GM18517 (cell line): ENCODE results near the gene ABCA6.
A peak's percentile ranks its signal among the peaks of the same experiment; 100 is the strongest.

Experiments used
- ATAC-seq: cut with Tn5 transposase; IDR thresholded peaks from one replicate; pipeline ENCODE4 v1.9.1; 2021; ENCODE audit warnings: mild to moderate bottlenecking, moderate library complexity; ENCODE audit not compliant: unreplicated experiment

The ABCA6 gene

GRCh38 chr17:69143683-69144231 is 2.1 kb upstream of the ABCA6 start:
- ATAC-seq, result no peak

GRCh38 chr17:69143151-69143550 is 1.5 kb upstream of the ABCA6 start:
- no peak for ATAC-seq

- no peak for ATAC-seq
Measured at GRCh38 chr17:69142175-69142802, 594 bp upstream of the ABCA6 start.

- no peak for ATAC-seq
Measured at GRCh38 chr17:69134112-69134511, 7.6 kb downstream of the ABCA6 start.

- ATAC-seq, result no peak
Measured at GRCh38 chr17:69130627-69131296, 10.9 kb downstream of the ABCA6 start.

- ATAC-seq, result no peak
Measured at GRCh38 chr17:69123626-69124025, 18.1 kb downstream of the ABCA6 start.

GRCh38 chr17:69122065-69122464 is 19.6 kb downstream of the ABCA6 start:
- ATAC-seq, result no peak

GRCh38 chr17:69117855-69118784 is 23.6 kb downstream of the ABCA6 start:
- ATAC-seq, result peak; percentile 53

- ATAC-seq, result no peak
Measured at GRCh38 chr17:69111794-69112193, 29.9 kb downstream of the ABCA6 start.

- no peak for ATAC-seq
Measured at GRCh38 chr17:69105907-69106730, 35.6 kb downstream of the ABCA6 start.

GRCh38 chr17:69103557-69104233 is 38.0 kb downstream of the ABCA6 start:
- no peak for ATAC-seq

GRCh38 chr17:69098625-69099024 is 43.1 kb downstream of the ABCA6 start:
- no peak for ATAC-seq

GRCh38 chr17:69096541-69096940 is 45.2 kb downstream of the ABCA6 start:
- ATAC-seq, result no peak

- ATAC-seq, result no peak
Measured at GRCh38 chr17:69093995-69094394, 47.7 kb downstream of the ABCA6 start.

GRCh38 chr17:69093279-69093789 is 48.4 kb downstream of the ABCA6 start:
- ATAC-seq, result no peak

- no peak for ATAC-seq
Measured at GRCh38 chr17:69090365-69090764, 51.3 kb downstream of the ABCA6 start.

- ATAC-seq, result no peak
Measured at GRCh38 chr17:69088643-69089200, 53.0 kb downstream of the ABCA6 start.

GRCh38 chr17:69086641-69087040 is 55.1 kb downstream of the ABCA6 start:
- no peak for ATAC-seq

- ATAC-seq, result no peak
Measured at GRCh38 chr17:69084911-69085310, 56.8 kb downstream of the ABCA6 start.
